ENCODE results near the gene KSR1. TPM values are rescaled to one million over a fixed set of nuclear protein-coding genes. Genes with fewer than 3 reads are reported as not detected.

The KSR1 gene
- total and polyA plus RNA-seq, 4 donors = 19.0 to 75.7 (median 42.6) TPM

DNA sequence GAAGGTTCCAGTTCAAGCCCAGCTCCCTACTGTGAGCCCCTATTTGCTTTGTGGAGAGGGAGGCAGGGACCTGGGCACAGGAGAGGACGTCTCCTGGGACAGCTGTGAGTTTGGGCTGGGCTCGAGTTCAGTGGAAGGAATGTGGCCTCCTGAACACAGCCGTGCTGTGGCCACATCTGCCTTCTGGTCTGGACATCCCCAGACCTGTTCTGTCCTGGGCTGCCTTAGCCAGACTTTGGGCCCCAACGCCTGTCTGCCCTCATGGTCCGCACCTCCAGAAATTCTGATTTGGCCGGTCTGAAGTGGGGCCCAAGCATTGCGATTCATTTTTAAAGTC, 114.3 kb downstream of the KSR1 start:
- H3K27me3 ChIP-seq (ENCODE audit: control insufficient read depth in 1 of 2, insufficient read depth in 2 of 2, low read length in 1 of 2) = no peaks in the 10 kb centered on the region
- ATAC-seq (ENCODE audit: low FRiP score) = no peak
- no peak overlapping the region for H3K4me3 ChIP-seq (ENCODE audit: low read length in 2 of 2)
- H3K4me1 ChIP-seq (ENCODE audit: control insufficient read depth in 1 of 2, insufficient read depth in 2 of 2, low read length in 2 of 2) = no peaks in the 10 kb centered on the region
- H3K9me3 ChIP-seq (ENCODE audit: control insufficient read depth, low read length) = no peaks in the 10 kb centered on the region
- no peaks in the 10 kb centered on the region for H3K36me3 ChIP-seq (ENCODE audit: control insufficient read depth in 1 of 2, insufficient read depth in 2 of 2, low read length in 1 of 2)
- WGBS, 2 donors = 84 to 88% methylated on average over 7 of the region's 7 CpGs
- no peak for DNase-seq
- intact Hi-C loops (cut with DNase I) = no loop called here
- H3K27ac ChIP-seq (ENCODE audit: low read depth in 1 of 2, low read length in 2 of 2) = no peak overlapping the region

DNA sequence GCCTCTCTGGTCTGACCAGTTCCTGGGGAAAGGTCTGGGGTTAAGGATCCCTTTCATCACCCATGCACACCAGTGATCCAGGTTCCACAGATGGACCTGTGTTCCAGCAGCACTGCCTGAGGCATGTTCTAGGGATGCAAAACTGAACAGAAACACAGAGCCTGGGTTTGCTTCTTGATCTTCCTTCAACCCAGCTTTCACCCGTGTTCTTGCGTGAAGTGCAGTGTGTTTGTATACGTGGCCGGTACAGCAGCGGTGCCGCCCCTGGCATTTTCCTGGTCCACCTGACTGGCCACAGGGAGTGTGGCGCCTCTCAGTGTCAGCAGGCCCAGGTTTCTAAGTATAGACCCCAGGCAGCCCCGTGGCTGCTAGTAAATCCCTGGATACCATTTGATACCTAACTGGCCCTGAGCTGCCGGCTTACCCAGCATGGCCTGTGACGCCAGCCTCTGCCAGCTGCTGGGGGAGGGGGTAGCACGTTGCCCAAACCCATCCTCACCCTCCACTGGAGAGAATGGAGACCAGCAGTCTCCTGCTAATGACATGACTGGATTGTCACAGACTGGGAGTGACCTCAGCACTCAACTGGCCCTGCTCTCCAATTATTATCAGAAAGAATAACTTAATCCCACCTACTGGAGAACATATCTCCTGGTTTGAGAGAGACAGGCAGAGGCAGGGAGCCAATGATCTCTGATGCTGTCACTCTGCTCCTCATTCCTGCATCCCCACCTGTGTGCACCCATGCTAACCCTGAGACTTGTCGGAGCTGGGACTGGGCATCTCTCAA, 115.5 kb downstream of the KSR1 start:
- no peaks in the 10 kb centered on the region for H3K36me3 ChIP-seq (ENCODE audit: control insufficient read depth in 1 of 2, insufficient read depth in 2 of 2, low read length in 1 of 2)
- H3K27ac ChIP-seq (ENCODE audit: low read depth in 1 of 2, low read length in 2 of 2) = no peak overlapping the region
- no peak overlapping the region for H3K4me3 ChIP-seq (ENCODE audit: low read length in 2 of 2)
- H3K9me3 ChIP-seq (ENCODE audit: control insufficient read depth, low read length) = no peaks in the 10 kb centered on the region
- no peak for ATAC-seq (ENCODE audit: low FRiP score)
- no peaks in the 10 kb centered on the region for H3K27me3 ChIP-seq (ENCODE audit: control insufficient read depth in 1 of 2, insufficient read depth in 2 of 2, low read length in 1 of 2)
- no peaks in the 10 kb centered on the region for H3K4me1 ChIP-seq (ENCODE audit: control insufficient read depth in 1 of 2, insufficient read depth in 2 of 2, low read length in 2 of 2)
- 84 to 87% methylated on average over 12 of the region's 12 CpGs for WGBS, 2 donors
- DNase-seq = no peak
- intact Hi-C loops (cut with DNase I) = no loop called here

DNA sequence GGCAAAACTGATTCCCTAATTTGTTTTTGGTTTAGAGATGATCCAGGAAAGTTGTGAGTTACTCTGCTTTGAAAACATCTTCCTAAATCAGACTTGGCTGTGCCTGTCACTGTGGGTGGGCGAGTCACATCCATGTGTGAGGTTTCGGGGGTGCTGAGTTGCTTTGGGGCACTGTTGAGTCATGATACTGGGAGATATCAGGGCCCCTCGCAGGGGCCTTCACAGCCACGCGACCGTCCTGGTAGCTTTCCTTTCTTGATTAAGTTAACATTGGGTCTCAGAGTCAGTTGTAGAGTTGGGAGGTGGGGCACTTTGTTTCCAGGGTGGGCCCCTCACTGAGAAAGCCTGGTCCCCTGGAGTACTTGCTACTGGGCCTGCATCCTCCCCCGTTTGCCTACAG, 116.4 kb downstream of the KSR1 start:
- no peaks in the 10 kb centered on the region for H3K9me3 ChIP-seq (ENCODE audit: control insufficient read depth, low read length)
- ATAC-seq (ENCODE audit: low FRiP score) (no peak), DNase-seq (no peak)
- H3K4me3 ChIP-seq (ENCODE audit: low read length in 2 of 2) = no peak overlapping the region
- no peaks in the 10 kb centered on the region for H3K4me1 ChIP-seq (ENCODE audit: control insufficient read depth in 1 of 2, insufficient read depth in 2 of 2, low read length in 2 of 2)
- H3K27me3 ChIP-seq (ENCODE audit: control insufficient read depth in 1 of 2, insufficient read depth in 2 of 2, low read length in 1 of 2) = no peaks in the 10 kb centered on the region
- H3K36me3 ChIP-seq (ENCODE audit: control insufficient read depth in 1 of 2, insufficient read depth in 2 of 2, low read length in 1 of 2) = no peaks in the 10 kb centered on the region
- 90 to 93% methylated on average over 7 of the region's 7 CpGs for WGBS, 2 donors
- H3K27ac ChIP-seq (ENCODE audit: low read depth in 1 of 2, low read length in 2 of 2) = no peak overlapping the region
- intact Hi-C loops (cut with DNase I) = no loop called here

DNA sequence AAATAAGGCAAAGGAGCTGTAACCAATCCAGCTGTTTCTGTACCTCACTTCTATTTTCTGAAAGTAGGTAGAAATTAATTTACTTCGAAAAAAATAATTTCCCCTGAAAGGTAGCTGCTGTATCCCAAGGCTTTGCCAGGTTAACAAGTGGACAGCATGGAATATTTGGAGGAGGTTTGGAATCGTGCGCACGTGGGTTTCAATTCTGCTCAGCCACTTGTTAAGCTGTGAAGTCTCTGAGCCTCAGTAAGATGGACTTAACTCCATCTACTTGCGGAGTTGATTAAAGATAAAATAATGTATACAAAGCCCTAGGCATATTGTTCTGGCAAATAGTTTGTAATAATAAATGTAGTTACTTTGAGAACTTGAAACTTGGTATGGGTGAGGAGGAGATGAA, 117.3 kb downstream of the KSR1 start:
- no peak for ATAC-seq (ENCODE audit: low FRiP score)
- Histone ChIP-seq H3K9me3 (ENCODE audit: control insufficient read depth, low read length) (no peaks in the 10 kb centered on the region), H3K4me3 (ENCODE audit: low read length in 2 of 2) (no peak overlapping the region), H3K27me3 (ENCODE audit: control insufficient read depth in 1 of 2, insufficient read depth in 2 of 2, low read length in 1 of 2) (no peaks in the 10 kb centered on the region), H3K27ac (ENCODE audit: low read depth in 1 of 2, low read length in 2 of 2) (no peak overlapping the region), H3K36me3 (ENCODE audit: control insufficient read depth in 1 of 2, insufficient read depth in 2 of 2, low read length in 1 of 2) (no peaks in the 10 kb centered on the region), H3K4me1 (ENCODE audit: control insufficient read depth in 1 of 2, insufficient read depth in 2 of 2, low read length in 2 of 2) (no peaks in the 10 kb centered on the region)
- intact Hi-C loops (cut with DNase I) = no loop called here
- no peak for DNase-seq
- 94 to 95% methylated on average over 5 of the region's 5 CpGs for WGBS, 2 donors

DNA sequence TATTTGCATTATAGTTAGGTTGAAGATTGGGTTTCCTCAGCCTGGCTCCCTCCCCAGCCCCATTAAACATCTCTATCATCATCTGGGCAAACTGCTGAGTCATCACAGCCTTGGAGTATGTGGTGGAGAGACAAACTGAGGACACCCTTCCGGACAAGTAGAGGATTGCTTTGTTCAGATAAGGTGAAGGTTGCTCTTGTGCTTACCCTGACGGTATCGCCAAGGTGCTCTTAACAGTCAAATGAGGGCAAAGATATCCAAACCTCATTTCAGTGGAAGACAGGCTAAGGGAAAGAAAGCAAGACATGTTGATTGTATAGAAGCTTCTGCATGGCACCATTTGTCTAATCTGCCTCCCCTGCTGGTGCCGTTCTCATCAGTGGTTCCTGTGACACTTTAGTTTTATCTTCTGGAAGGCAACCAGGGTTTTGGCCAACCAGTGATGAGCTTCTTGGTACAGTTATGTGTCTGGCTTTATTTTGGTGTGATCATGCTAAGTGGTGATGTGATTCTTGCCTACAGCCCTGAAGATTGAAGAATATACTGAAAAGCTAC, 117.8 kb downstream of the KSR1 start:
- intact Hi-C loops (cut with DNase I) = no loop called here
- Histone ChIP-seq H3K4me1 (ENCODE audit: control insufficient read depth in 1 of 2, insufficient read depth in 2 of 2, low read length in 2 of 2) (no peaks in the 10 kb centered on the region), H3K27ac (ENCODE audit: low read depth in 1 of 2, low read length in 2 of 2) (no peak overlapping the region), H3K27me3 (ENCODE audit: control insufficient read depth in 1 of 2, insufficient read depth in 2 of 2, low read length in 1 of 2) (no peaks in the 10 kb centered on the region), H3K9me3 (ENCODE audit: control insufficient read depth, low read length) (no peaks in the 10 kb centered on the region), H3K4me3 (ENCODE audit: low read length in 2 of 2) (no peak overlapping the region), H3K36me3 (ENCODE audit: control insufficient read depth in 1 of 2, insufficient read depth in 2 of 2, low read length in 1 of 2) (no peaks in the 10 kb centered on the region)
- ATAC-seq (ENCODE audit: low FRiP score) = no peak
- WGBS, 2 donors = 82 to 89% methylated on average over 4 of the region's 4 CpGs
- no peak for DNase-seq

DNA sequence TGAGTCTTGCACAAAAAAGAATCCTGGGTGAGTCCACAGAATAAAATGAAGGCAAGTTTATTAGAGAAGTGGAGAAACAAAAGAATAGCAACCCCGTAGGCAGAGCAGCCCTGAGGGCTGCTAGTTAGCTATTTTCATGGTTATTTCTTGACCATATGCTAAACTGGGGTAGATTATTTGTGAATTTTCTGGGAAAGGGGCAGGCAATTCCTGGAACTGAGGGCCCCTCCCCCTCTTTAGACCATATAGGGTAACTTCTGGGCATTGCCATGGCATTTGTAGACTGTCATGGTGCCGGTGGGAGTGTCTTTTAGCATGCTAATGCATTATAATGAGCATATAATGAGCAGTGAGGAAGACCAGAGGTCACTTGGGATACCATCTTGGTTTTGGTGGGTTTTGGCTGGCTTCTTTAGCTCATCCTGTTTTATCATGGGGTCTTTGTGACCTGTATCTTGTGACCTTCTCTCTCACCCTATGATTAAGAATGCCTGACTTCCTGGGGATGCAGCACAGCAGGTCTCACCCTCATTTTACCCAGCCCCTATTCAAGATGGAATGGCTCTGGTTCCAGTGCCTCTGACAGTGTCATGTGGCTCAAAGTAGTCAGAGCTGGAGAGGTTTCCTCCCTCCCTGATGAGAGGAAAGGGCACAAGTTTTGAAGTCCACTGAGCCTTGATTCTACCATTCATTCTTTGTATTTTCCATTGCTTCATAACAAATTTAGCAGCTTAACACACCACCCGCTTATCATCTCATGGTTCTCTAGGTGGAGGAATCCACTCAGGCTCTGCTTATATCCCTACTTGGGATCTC, 119.1 kb downstream of the KSR1 start:
- Histone ChIP-seq H3K27me3 (ENCODE audit: control insufficient read depth in 1 of 2, insufficient read depth in 2 of 2, low read length in 1 of 2) (no peaks in the 10 kb centered on the region), H3K36me3 (ENCODE audit: control insufficient read depth in 1 of 2, insufficient read depth in 2 of 2, low read length in 1 of 2) (no peaks in the 10 kb centered on the region), H3K9me3 (ENCODE audit: control insufficient read depth, low read length) (no peaks in the 10 kb centered on the region), H3K27ac (ENCODE audit: low read depth in 1 of 2, low read length in 2 of 2) (no peak overlapping the region), H3K4me3 (ENCODE audit: low read length in 2 of 2) (no peak overlapping the region), H3K4me1 (ENCODE audit: control insufficient read depth in 1 of 2, insufficient read depth in 2 of 2, low read length in 2 of 2) (no peaks in the 10 kb centered on the region)
- no peak for DNase-seq
- ATAC-seq (ENCODE audit: low FRiP score) = no peak
- intact Hi-C loops (cut with DNase I) = no loop called here
- 85 to 94% methylated on average over 3 of the region's 3 CpGs for WGBS, 2 donors

DNA sequence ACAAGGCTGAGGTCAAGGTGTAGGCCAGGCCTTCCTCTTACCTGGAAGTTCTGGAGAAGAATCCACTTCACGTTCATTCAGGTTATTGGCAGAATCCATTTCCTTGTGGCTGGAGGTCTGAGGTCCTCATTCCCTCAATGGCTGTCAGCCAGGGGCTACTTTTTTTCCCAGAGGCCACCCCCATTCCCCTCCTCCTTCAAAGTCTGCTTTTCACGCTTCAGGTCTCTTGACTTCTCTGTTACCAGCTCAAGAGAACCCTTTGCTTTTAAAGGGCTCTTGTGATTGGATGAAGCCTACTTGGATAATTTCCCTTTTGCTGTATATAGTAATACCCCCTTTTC, 119.6 kb downstream of the KSR1 start:
- no peaks in the 10 kb centered on the region for H3K9me3 ChIP-seq (ENCODE audit: control insufficient read depth, low read length)
- ATAC-seq (ENCODE audit: low FRiP score) (no peak), DNase-seq (no peak)
- intact Hi-C loops (cut with DNase I) = no loop called here
- H3K4me1 ChIP-seq (ENCODE audit: control insufficient read depth in 1 of 2, insufficient read depth in 2 of 2, low read length in 2 of 2) = no peaks in the 10 kb centered on the region
- no peaks in the 10 kb centered on the region for H3K27me3 ChIP-seq (ENCODE audit: control insufficient read depth in 1 of 2, insufficient read depth in 2 of 2, low read length in 1 of 2)
- no peaks in the 10 kb centered on the region for H3K36me3 ChIP-seq (ENCODE audit: control insufficient read depth in 1 of 2, insufficient read depth in 2 of 2, low read length in 1 of 2)
- H3K27ac ChIP-seq (ENCODE audit: low read depth in 1 of 2, low read length in 2 of 2) = no peak overlapping the region
- no peak overlapping the region for H3K4me3 ChIP-seq (ENCODE audit: low read length in 2 of 2)
- 93 to 96% methylated on average over 2 of the region's 2 CpGs for WGBS, 2 donors

DNA sequence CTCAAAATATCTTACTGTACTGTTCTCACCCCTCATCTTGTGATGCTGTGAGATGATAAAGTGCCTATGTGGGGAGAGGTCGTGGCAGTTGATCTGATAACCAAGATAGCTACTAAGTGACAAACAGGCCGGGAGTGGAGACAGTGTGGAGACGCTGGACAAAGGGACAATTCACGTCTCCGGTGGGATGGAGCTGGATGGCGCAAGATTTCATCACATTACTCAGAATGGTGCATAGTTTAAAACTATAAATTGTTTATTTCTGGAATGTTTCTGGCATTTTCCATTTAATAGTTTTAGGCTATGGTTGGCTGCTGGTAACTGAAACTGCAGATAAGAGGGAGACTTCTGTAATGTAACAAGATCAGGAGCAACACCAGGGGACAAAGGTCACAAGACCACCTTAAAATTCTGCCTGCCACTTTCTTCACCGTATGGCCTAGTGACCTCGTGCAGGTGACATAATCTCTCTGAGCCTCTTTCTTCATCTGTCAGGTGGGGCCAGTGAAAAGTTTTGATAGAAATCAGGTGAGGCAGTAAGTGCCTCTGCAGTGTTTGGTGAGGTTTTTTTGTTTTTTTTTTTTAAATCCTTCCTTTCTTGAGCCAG, 120.3 kb downstream of the KSR1 start:
- Histone ChIP-seq H3K36me3 (ENCODE audit: control insufficient read depth in 1 of 2, insufficient read depth in 2 of 2, low read length in 1 of 2) (no peaks in the 10 kb centered on the region), H3K27me3 (ENCODE audit: control insufficient read depth in 1 of 2, insufficient read depth in 2 of 2, low read length in 1 of 2) (no peaks in the 10 kb centered on the region), H3K4me3 (ENCODE audit: low read length in 2 of 2) (no peak overlapping the region), H3K27ac (ENCODE audit: low read depth in 1 of 2, low read length in 2 of 2) (no peak overlapping the region), H3K9me3 (ENCODE audit: control insufficient read depth, low read length) (no peaks in the 10 kb centered on the region), H3K4me1 (ENCODE audit: control insufficient read depth in 1 of 2, insufficient read depth in 2 of 2, low read length in 2 of 2) (no peaks in the 10 kb centered on the region)
- DNase-seq (no peak), ATAC-seq (ENCODE audit: low FRiP score) (no peak)
- intact Hi-C loops (cut with DNase I) = no loop called here
- 74 to 83% methylated on average over 8 of the region's 8 CpGs for WGBS, 2 donors

Measured in aorta (tissue), 5 donors.